Stimulated activated naive CD8-positive, alpha-beta T cell treated with anti-CD3 and anti-CD28 coated beads, Interleukin-15, amount 100 ng/mL, for 72 hours (primary cell): ENCODE results near the gene CPSF7.
"Not testable (repeated sequence)": the region's sequence is repeated elsewhere in the genome, so short reads cannot be mapped to it uniquely, and the experiment has no call there.

Experiments
- ATAC-seq: fragments of 150-1000 bp; cut with Tn5 transposase; 2 replicates; pipeline ENCODE4 v1.10.0; 2021; ENCODE audit warnings: mild to moderate bottlenecking, moderate library complexity
- DNase-seq, 2 donors: peaks; one replicate each; pipeline ENCODE4 v3.0.0; 2021 to 2022
- H3K27ac Mint-ChIP-seq, 2 donors: one replicate each; pipeline ENCODE4 v1.8.0; 2022; ENCODE audit warnings: mild to moderate bottlenecking in 2 of 2, mixed read lengths in 2 of 2, moderate library complexity in 2 of 2
- H3K27me3 Mint-ChIP-seq: one replicate; pipeline ENCODE4 v1.8.0; 2022; ENCODE audit warnings: mixed read lengths
- H3K4me1 Mint-ChIP-seq: one replicate; pipeline ENCODE4 v1.8.0; 2022; ENCODE audit warnings: mild to moderate bottlenecking, mixed read lengths
- H3K4me3 Mint-ChIP-seq, 2 donors: one replicate each; pipeline ENCODE4 v1.8.0; 2022; ENCODE audit warnings: mild to moderate bottlenecking in 2 of 2, mixed read lengths in 2 of 2, moderate library complexity in 1 of 2
- H3K9me3 Mint-ChIP-seq, 2 donors: one replicate each; pipeline ENCODE4 v1.8.0; 2022; ENCODE audit warnings: mixed read lengths in 2 of 2

CPSF7 gene

GRCh38 chr11:61429691-61430582 is at the start of gene CPSF7, which contains the start of gene SDHAF2:
CPSF7 (minus strand) TSS chr11:61429975; CDS start chr11:61429235, 740 bp downstream.
SDHAF2 (plus strand) TSS chr11:61430124; CDS start chr11:61430147, 23 bp downstream.
- Mint-ChIP-seq H3K4me1 (peaks cover 74% of the 10 kb centered on the region), H3K27me3 (no peaks in the 10 kb centered on the region), H3K27ac (peak within 1 kb of the TSS; percentile 98 to 99), H3K9me3 (no peaks in the 10 kb centered on the region), H3K4me3 (peak within 1 kb of the TSS; percentile 94)
- DNase-seq (peak; percentile 98 to 99), ATAC-seq (peak; percentile 94)

GRCh38 chr11:61477727-61478148 is 48.0 kb upstream of the CPSF7 start:
- DNase-seq: peak; percentile 52
- peaks cover 21% of the 10 kb centered on the region for H3K27me3 Mint-ChIP-seq
- H3K4me1 Mint-ChIP-seq: peaks cover 9% of the 10 kb centered on the region
- H3K9me3 Mint-ChIP-seq: no peaks in the 10 kb centered on the region
- H3K4me3 Mint-ChIP-seq: no peak overlapping the region
- peak overlapping the region; percentile 19 to 72 for H3K27ac Mint-ChIP-seq
- ATAC-seq: peak; percentile 51

GRCh38 chr11:61477126-61477525 is 47.4 kb upstream of the CPSF7 start:
- ATAC-seq (no peak), DNase-seq (no peak)
- Mint-ChIP-seq H3K27ac (no peak overlapping the region), H3K27me3 (peaks cover 21% of the 10 kb centered on the region), H3K9me3 (no peaks in the 10 kb centered on the region), H3K4me3 (no peak overlapping the region), H3K4me1 (peaks cover 9% of the 10 kb centered on the region)

GRCh38 chr11:61476371-61476770 is 46.6 kb upstream of the CPSF7 start:
- ATAC-seq (no peak), DNase-seq (no peak)
- Mint-ChIP-seq H3K27me3 (peaks cover 21% of the 10 kb centered on the region), H3K27ac (peak overlapping the region in 1 of 2 donors; percentile 37), H3K9me3 (no peaks in the 10 kb centered on the region), H3K4me1 (peaks cover 9% of the 10 kb centered on the region), H3K4me3 (no peak overlapping the region)

DNA sequence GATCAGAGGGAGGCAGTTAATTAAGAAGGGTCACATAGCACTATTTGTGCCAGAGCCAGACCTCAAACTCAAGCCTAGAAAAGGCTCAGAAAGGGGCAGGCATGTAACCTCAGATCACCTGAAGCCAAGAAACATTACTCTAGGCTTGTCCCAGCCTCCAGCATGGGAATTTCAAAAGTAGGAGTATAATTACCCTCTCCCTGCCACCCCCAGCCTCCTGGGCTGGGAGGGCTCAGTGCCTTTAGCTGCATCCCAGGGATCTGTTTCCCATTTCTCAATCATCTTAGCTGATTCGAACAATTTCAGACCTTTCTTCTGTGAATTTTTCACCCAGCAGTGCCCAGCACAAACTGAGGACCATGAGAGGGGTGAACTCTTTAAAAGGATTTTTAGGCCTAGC is 45.7 kb upstream of the CPSF7 start:
- no peak for DNase-seq
- no peak for ATAC-seq
- Mint-ChIP-seq H3K27me3 (peaks cover 17% of the 10 kb centered on the region), H3K9me3 (no peaks in the 10 kb centered on the region), H3K27ac (no peak overlapping the region), H3K4me3 (no peak overlapping the region), H3K4me1 (peaks cover 9% of the 10 kb centered on the region)

GRCh38 chr11:61474013-61474643 is 44.4 kb upstream of the CPSF7 start:
- Mint-ChIP-seq H3K27ac (peak overlapping the region; percentile 55 to 71), H3K4me3 (no peak overlapping the region), H3K9me3 (no peaks in the 10 kb centered on the region), H3K27me3 (peaks cover 7% of the 10 kb centered on the region), H3K4me1 (peaks cover 9% of the 10 kb centered on the region)
- DNase-seq (no peak), ATAC-seq (no peak)

GRCh38 chr11:61473370-61474012 is 43.7 kb upstream of the CPSF7 start:
- Mint-ChIP-seq H3K4me1 (peaks cover 9% of the 10 kb centered on the region), H3K9me3 (no peaks in the 10 kb centered on the region), H3K27ac (no peak overlapping the region), H3K4me3 (no peak overlapping the region), H3K27me3 (peaks cover 7% of the 10 kb centered on the region)
- DNase-seq (no peak), ATAC-seq (no peak)

DNA sequence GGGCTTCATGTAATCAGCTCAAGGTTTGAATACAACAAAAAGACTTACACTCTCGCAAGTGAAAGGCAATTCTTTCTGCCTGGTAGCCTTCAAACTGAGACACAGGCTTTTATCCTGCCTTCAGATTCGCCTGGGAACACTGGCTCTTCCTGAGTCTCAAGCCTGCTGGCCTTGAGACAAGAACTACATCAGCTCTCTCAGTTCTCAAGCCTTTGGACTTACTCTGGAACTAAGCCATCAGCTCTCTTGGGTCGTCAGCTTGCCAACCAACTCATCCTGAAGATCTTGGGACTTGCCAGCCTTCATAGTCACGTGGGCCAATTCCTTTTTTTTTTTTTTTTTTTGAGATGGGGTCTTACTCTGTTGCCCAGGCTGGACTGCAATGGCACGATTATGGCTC is 43.1 kb upstream of the CPSF7 start:
- peaks cover 3% of the 10 kb centered on the region for H3K4me1 Mint-ChIP-seq
- ATAC-seq (no peak), DNase-seq (no peak)
- H3K4me3 Mint-ChIP-seq: no peak overlapping the region
- H3K9me3 Mint-ChIP-seq: no peaks in the 10 kb centered on the region
- no peak overlapping the region for H3K27ac Mint-ChIP-seq
- peaks cover 2% of the 10 kb centered on the region for H3K27me3 Mint-ChIP-seq

DNA sequence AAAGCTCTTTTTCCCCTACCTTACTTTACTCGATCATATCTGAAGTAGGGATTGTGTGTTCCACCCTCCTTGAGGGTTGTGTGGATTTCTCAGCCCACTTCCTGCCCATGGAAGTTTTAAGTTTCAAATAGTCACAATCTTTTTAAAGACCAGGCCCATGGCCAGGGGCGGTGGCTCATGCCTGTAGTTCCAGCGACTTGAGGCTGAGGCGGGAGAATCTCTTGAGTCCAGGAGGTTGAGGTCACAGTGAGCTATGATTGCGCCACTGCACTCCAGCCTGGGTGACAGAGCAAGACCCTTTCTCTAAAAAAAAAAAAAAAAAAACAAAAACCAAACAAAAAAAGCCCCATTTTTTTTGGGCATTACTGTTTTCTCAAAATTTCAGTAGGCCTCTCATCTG is 42.5 kb upstream of the CPSF7 start:
- Mint-ChIP-seq H3K4me1 (no peaks in the 10 kb centered on the region), H3K27ac (no peak overlapping the region), H3K4me3 (no peak overlapping the region), H3K9me3 (no peaks in the 10 kb centered on the region), H3K27me3 (no peaks in the 10 kb centered on the region)
- ATAC-seq (no peak), DNase-seq (no peak)

- Mint-ChIP-seq H3K27ac (peak overlapping the region; percentile 2 to 78), H3K9me3 (no peaks in the 10 kb centered on the region)
- no peak for DNase-seq
These were observed 38.2 kb upstream of the CPSF7 start for GRCh38 chr11:61468002-61468401.

DNA sequence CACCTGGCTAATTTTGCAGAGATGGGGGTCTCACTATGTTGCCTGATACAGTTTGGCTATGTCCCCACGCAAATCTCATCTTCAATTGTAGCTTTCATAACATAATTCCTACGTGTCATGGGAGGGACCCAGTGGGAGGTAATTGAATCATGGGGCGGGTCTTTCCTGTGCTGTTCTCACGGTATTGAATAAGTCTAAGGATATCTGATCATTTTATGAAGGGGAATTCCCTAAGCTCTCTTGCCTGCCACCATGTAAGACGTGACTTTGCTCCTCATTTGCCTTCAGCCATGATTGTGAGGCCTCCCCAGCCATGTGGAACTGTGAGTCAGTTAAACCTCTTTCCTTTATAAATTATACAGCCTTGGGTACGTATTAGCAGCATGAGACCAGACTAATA is 37.8 kb upstream of the CPSF7 start:
- not testable (repeated sequence) for ATAC-seq, H3K4me1 Mint-ChIP-seq, H3K4me3 Mint-ChIP-seq

More at GRCh38 chr11:61468002-61468401, 38.2 kb upstream of the CPSF7 start:
- no peaks in the 10 kb centered on the region for H3K27me3 Mint-ChIP-seq
- ATAC-seq: no peak
- H3K4me1 Mint-ChIP-seq: no peaks in the 10 kb centered on the region
- no peak overlapping the region for H3K4me3 Mint-ChIP-seq

DNA sequence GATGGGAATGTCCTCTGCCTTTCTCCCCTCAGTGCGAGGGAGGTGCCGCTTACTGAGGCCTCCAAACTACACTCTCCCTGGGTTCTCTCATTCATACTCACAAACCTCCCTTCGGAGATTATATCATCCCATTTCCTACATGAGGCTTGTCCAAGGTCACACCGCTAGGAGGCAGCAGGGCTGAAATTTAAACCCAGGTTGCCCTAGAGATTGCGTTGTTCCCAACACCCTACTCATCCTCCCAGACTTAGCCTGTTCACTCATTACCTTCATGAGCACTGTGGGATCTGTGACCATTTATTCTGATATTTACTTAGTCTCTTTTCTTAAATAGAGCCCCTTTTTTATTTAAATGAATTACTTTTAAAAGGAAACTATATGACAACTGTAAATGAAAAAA is 31.2 kb upstream of the CPSF7 start:
- DNase-seq (no peak), ATAC-seq (no peak)
- H3K9me3 Mint-ChIP-seq: no peaks in the 10 kb centered on the region
- no peak overlapping the region for H3K4me3 Mint-ChIP-seq
- no peak overlapping the region for H3K27ac Mint-ChIP-seq
- no peaks in the 10 kb centered on the region for H3K27me3 Mint-ChIP-seq
- no peaks in the 10 kb centered on the region for H3K4me1 Mint-ChIP-seq

More for the DNA sequence above, 37.8 kb upstream of the CPSF7 start:
- H3K27ac Mint-ChIP-seq: peak overlapping the region in 1 of 2 donors; percentile 78
- not testable (repeated sequence) for DNase-seq, H3K27me3 Mint-ChIP-seq, H3K9me3 Mint-ChIP-seq

- no peaks in the 10 kb centered on the region for H3K9me3 Mint-ChIP-seq
- no peaks in the 10 kb centered on the region for H3K27me3 Mint-ChIP-seq
- no peak overlapping the region for H3K4me3 Mint-ChIP-seq
- DNase-seq: no peak
- H3K27ac Mint-ChIP-seq: peak overlapping the region in 1 of 2 donors; percentile 5
- no peak for ATAC-seq
- H3K4me1 Mint-ChIP-seq: no peaks in the 10 kb centered on the region
These were observed 30.7 kb upstream of the CPSF7 start for GRCh38 chr11:61460474-61460881.

GRCh38 chr11:61454520-61454919 is 24.7 kb upstream of the CPSF7 start:
- ATAC-seq (no peak), DNase-seq (no peak)
- Mint-ChIP-seq H3K9me3 (no peaks in the 10 kb centered on the region), H3K27me3 (no peaks in the 10 kb centered on the region), H3K4me1 (peaks cover 5% of the 10 kb centered on the region), H3K4me3 (no peak overlapping the region), H3K27ac (peak overlapping the region in 1 of 2 donors; percentile 72)

- ATAC-seq (no peak), DNase-seq (no peak)
- H3K4me3 Mint-ChIP-seq: no peak overlapping the region
- peaks cover 5% of the 10 kb centered on the region for H3K4me1 Mint-ChIP-seq
- no peaks in the 10 kb centered on the region for H3K27me3 Mint-ChIP-seq
- peak overlapping the region in 1 of 2 donors; percentile 83 for H3K27ac Mint-ChIP-seq
- no peaks in the 10 kb centered on the region for H3K9me3 Mint-ChIP-seq
These were observed 23.9 kb upstream of the CPSF7 start for GRCh38 chr11:61453695-61454094.

- H3K4me1 Mint-ChIP-seq: peaks cover 5% of the 10 kb centered on the region
- no peak for ATAC-seq
These were observed 23.1 kb upstream of the CPSF7 start for GRCh38 chr11:61452825-61453224.

More at GRCh38 chr11:61452825-61453224, 23.1 kb upstream of the CPSF7 start:
- H3K27me3 Mint-ChIP-seq: no peaks in the 10 kb centered on the region
- DNase-seq: no peak
- no peaks in the 10 kb centered on the region for H3K9me3 Mint-ChIP-seq
- H3K27ac Mint-ChIP-seq: no peak overlapping the region
- H3K4me3 Mint-ChIP-seq: no peak overlapping the region
